Left ventricle myocardium inferior (tissue), 1 donor: ENCODE data around the gene LAPTM5. TPM values are rescaled to one million over a fixed set of nuclear protein-coding genes. Genes with fewer than 3 reads are reported as not detected.

Source experiments
- DNase-seq: peaks from one replicate; pipeline ENCODE4 v3.0.0-alpha.2; 2020
- H3K27ac ChIP-seq: fragments of 200-600 bp; replicated peaks from 2 replicates; pipeline ENCODE4 v1.8.0; 2021
- H3K27me3 ChIP-seq: fragments of 200-600 bp; 2 replicates; pipeline ENCODE4 v1.8.0; 2021; ENCODE audit warnings: low read depth
- H3K36me3 ChIP-seq: fragments of 200-600 bp; 2 replicates; pipeline ENCODE4 v1.8.0; 2021
- H3K4me1 ChIP-seq: fragments of 200-600 bp; 2 replicates; pipeline ENCODE4 v1.8.0; 2021
- H3K4me3 ChIP-seq: fragments of 200-600 bp; 2 replicates; pipeline ENCODE4 v1.8.0; 2021; ENCODE audit warnings: mild to moderate bottlenecking, moderate library complexity
- H3K9me3 ChIP-seq: fragments of 200-600 bp; replicated peaks from 2 replicates; pipeline ENCODE4 v1.8.0; 2021
- intact Hi-C: fragments of 100-400 bp; cut with micrococcal nuclease; formaldehyde crosslinking; loops from one replicate; pipeline ENCODE4 v1.11.0; 2022
- total RNA-seq: library from RNA; stranded (reverse); fragmentation: NEBNext Ultra II Directional; extraction: Animal tissue kit (Norgen Biotek cat#: 25700); gene quantifications from one replicate; pipeline ENCODE4 v1.2.1, GENCODE V29; 2021
- TF ChIP-seq, protein P1 (sequence below): fragments of 200-600 bp; IDR thresholded peaks from 2 replicates; pipeline ENCODE4 v1.8.0; 2021; ENCODE audit warnings: antibody characterized with exemption, mild to moderate bottlenecking, borderline replicate concordance
- donor health status: DM: no; HTN: yes; CAD: no; lungs with severe emphysema.

LAPTM5 gene
- total RNA-seq, 1 donor from 2014 or later, result 18.8 TPM

DNA sequence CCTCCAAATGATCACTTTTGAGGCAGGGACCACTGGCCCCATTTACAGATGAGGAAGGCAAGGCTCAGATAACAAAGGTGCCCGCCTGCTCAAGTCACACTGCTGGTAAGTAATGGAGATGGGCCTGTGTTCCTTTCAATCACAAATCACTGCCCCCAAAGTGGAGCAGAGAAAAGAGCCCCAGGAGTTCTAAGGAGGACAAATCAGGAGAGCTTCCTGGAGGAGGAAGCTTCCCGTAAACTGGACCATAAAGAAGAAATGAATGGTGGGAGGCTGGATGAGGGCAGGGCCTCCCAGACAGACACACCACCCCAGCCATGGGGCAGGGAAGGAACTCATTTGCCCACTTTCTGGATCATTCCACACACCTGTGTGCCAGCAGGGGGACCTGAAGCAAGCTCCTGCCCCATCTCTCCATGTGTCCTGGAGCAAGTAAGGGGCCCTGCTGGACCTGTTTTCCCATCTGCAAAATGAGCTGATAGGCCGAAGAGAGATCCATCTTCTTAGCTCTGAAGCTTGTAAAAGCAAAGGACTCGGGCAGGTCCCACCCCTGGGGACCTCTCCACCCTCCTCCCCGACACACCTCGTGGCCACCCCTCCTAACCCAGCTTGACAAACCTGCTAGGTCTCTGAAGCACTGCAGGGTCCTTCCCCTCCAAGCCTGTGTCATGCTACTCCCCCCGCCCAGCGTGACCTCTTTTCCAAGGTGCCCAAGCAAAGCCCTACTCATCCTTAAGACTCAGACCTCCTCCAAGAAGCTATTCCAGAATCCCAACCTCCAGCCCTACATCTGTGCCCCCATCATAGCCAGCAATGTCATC, 5.5 kb downstream of the LAPTM5 start:
- no peak overlapping the region for H3K4me3 ChIP-seq
- H3K4me1 ChIP-seq, result peaks cover 12% of the 10 kb centered on the region
- H3K36me3 ChIP-seq, result no peaks in the 10 kb centered on the region
- H3K27me3 ChIP-seq, result peaks cover 32% of the 10 kb centered on the region
- no peak for DNase-seq
- H3K9me3 ChIP-seq, result no peaks in the 10 kb centered on the region
- intact Hi-C loops, result no loop called here
- H3K27ac ChIP-seq, result no peak overlapping the region
- TF ChIP-seq, protein P1, sequence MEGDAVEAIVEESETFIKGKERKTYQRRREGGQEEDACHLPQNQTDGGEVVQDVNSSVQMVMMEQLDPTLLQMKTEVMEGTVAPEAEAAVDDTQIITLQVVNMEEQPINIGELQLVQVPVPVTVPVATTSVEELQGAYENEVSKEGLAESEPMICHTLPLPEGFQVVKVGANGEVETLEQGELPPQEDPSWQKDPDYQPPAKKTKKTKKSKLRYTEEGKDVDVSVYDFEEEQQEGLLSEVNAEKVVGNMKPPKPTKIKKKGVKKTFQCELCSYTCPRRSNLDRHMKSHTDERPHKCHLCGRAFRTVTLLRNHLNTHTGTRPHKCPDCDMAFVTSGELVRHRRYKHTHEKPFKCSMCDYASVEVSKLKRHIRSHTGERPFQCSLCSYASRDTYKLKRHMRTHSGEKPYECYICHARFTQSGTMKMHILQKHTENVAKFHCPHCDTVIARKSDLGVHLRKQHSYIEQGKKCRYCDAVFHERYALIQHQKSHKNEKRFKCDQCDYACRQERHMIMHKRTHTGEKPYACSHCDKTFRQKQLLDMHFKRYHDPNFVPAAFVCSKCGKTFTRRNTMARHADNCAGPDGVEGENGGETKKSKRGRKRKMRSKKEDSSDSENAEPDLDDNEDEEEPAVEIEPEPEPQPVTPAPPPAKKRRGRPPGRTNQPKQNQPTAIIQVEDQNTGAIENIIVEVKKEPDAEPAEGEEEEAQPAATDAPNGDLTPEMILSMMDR, result no peak

- TF ChIP-seq, protein P1, result no peak
- Histone ChIP-seq H3K4me1 (peaks cover 5% of the 10 kb centered on the region), H3K4me3 (no peak overlapping the region), H3K27me3 (peaks cover 32% of the 10 kb centered on the region), H3K9me3 (no peaks in the 10 kb centered on the region), H3K27ac (no peak overlapping the region), H3K36me3 (no peaks in the 10 kb centered on the region)
- no peak for DNase-seq
- intact Hi-C loops, result no loop called here
Observed at GRCh38 chr1:30750731-30751291, 6.8 kb downstream of the LAPTM5 start.

GRCh38 chr1:30749691-30750583, 7.6 kb downstream of the LAPTM5 start:
- Histone ChIP-seq H3K4me3 (no peak overlapping the region), H3K27ac (no peak overlapping the region), H3K4me1 (peaks cover 5% of the 10 kb centered on the region), H3K27me3 (peaks cover 32% of the 10 kb centered on the region), H3K36me3 (no peaks in the 10 kb centered on the region), H3K9me3 (no peaks in the 10 kb centered on the region)
- intact Hi-C loops, result no loop called here
- DNase-seq, result no peak
- TF ChIP-seq, protein P1, result no peak

GRCh38 chr1:30748699-30749401, 8.7 kb downstream of the LAPTM5 start:
- TF ChIP-seq, protein P1, result no peak
- Histone ChIP-seq H3K4me3 (no peak overlapping the region), H3K36me3 (no peaks in the 10 kb centered on the region), H3K27me3 (peaks cover 29% of the 10 kb centered on the region), H3K9me3 (no peaks in the 10 kb centered on the region), H3K4me1 (peaks cover 5% of the 10 kb centered on the region), H3K27ac (no peak overlapping the region)
- intact Hi-C loops, result no loop called here
- DNase-seq, result no peak
